MM.1S (cell line): ENCODE data around the gene TTPAL.

Experiments used
- DNase-seq: peaks from one replicate; pipeline ENCODE4 v3.0.0-alpha.2; 2015
- H2AFZ ChIP-seq: fragments of 300-600 bp; sonication (generic); 2 replicates; pipeline ENCODE4 v1.6.0; 2016; ENCODE audit warnings: antibody characterized with exemption, low read length
- H3F3A ChIP-seq: fragments of 300-600 bp; sonication (generic); 2 replicates; pipeline ENCODE4 v1.6.1; 2016; ENCODE audit warnings: mild to moderate bottlenecking, antibody characterized with exemption, low read length, moderate library complexity, mixed read lengths; ENCODE audit not compliant: insufficient read depth
- H3K27ac ChIP-seq: fragments of 300-600 bp; sonication (generic); 2 replicates; pipeline ENCODE4 v1.5.1; 2016; ENCODE audit warnings: mild to moderate bottlenecking, low read length
- H3K27me3 ChIP-seq: fragments of 300-600 bp; sonication (generic); replicated peaks from 2 replicates; pipeline ENCODE4 v1.6.0; 2016; ENCODE audit warnings: low read length; ENCODE audit not compliant: insufficient read depth
- H3K36me3 ChIP-seq: fragments of 300-600 bp; sonication (generic); replicated peaks from 2 replicates; pipeline ENCODE4 v1.6.1; 2016; ENCODE audit warnings: mild to moderate bottlenecking, low read length, mixed read lengths; ENCODE audit not compliant: insufficient read depth
- H3K4me1 ChIP-seq: fragments of 300-600 bp; sonication (generic); 2 replicates; pipeline ENCODE4 v1.6.1; 2016; ENCODE audit warnings: low read length, mixed read lengths
- H3K4me2 ChIP-seq: fragments of 300-600 bp; sonication (generic); 2 replicates; pipeline ENCODE4 v1.6.0; 2016; ENCODE audit warnings: low read depth, low read length
- H3K4me3 ChIP-seq: fragments of 300-600 bp; sonication (generic); 2 replicates; pipeline ENCODE4 v1.5.1; 2016; ENCODE audit warnings: low read length, mixed read lengths
- H3K79me2 ChIP-seq: fragments of 300-600 bp; sonication (generic); 2 replicates; pipeline ENCODE4 v1.6.1; 2016; ENCODE audit warnings: mixed run types, low read length, mixed read lengths
- H3K9ac ChIP-seq: fragments of 300-600 bp; sonication (generic); 2 replicates; pipeline ENCODE4 v1.6.1; 2016; ENCODE audit warnings: low read length, mixed read lengths
- H3K9me2 ChIP-seq: fragments of 300-600 bp; sonication (generic); replicated peaks from 2 replicates; pipeline ENCODE4 v1.6.1; 2016; ENCODE audit warnings: mild to moderate bottlenecking, low read length, mixed read lengths; ENCODE audit not compliant: insufficient read depth
- H3K9me3 ChIP-seq: fragments of 300-600 bp; sonication (generic); replicated peaks from 2 replicates; pipeline ENCODE4 v1.6.1; 2016; ENCODE audit warnings: mild to moderate bottlenecking, low read length, mixed read lengths; ENCODE audit not compliant: insufficient read depth
- H4K20me1 ChIP-seq: fragments of 300-600 bp; sonication (generic); 2 replicates; pipeline ENCODE4 v1.6.1; 2016; ENCODE audit warnings: mild to moderate bottlenecking, low read length, moderate library complexity, mixed read lengths; ENCODE audit not compliant: insufficient read depth
- EZH2 ChIP-seq: fragments of 300-600 bp; sonication (generic); optimal IDR thresholded peaks from 2 replicates; pipeline ENCODE3; 2017; ENCODE audit warnings: low read depth, mild to moderate bottlenecking, antibody characterized with exemption, low read length, mixed read lengths
- EZH2phosphoT487 ChIP-seq: fragments of 300-600 bp; sonication (generic); IDR thresholded peaks from 2 replicates; pipeline ENCODE4 v1.6.1; 2018; ENCODE audit warnings: antibody characterized with exemption, low read length
- TF ChIP-seq, protein P1 (sequence below): fragments of 300-600 bp; sonication (generic); IDR thresholded peaks from 2 replicates; pipeline ENCODE4 v1.5.1; 2016; ENCODE audit warnings: antibody characterized with exemption, low read length, mixed read lengths

Gene TTPAL

DNA sequence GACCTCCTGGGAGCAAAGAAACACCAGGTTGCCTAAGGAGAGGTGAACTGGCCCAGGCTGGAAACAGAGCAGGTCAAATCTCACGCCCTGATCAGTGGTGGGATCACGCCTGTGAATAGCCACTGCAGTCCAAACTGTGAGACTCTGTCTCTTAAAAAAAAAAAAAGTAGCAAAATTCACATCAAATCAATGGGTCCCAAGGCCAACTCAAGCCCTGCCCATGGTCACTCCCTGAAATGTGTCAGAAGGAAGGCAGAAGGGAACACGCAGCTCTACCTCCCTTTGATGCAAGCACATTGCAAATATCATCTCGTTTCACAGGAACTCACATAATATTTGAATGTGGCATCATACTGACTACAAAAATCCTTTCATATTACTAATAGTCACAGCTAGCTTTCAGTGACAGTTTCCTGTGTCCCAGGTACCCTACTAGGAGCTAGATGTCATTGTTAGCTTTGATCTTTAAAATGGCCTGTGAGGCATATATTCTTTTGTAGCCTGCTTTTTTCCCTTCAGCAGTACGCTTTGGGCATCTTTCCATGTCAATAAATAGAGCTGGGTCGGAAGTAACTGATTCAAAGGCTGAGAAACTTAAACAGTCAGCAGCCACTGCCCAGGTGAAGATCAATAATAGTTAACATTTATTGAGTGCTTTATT is 14.4 kb upstream of the TTPAL start:
- H3K4me1 ChIP-seq: no peaks in the 10 kb centered on the region
- no peaks in the 10 kb centered on the region for H3K9me2 ChIP-seq
- H3K27me3 ChIP-seq: no peaks in the 10 kb centered on the region
- TF ChIP-seq EZH2 (no peak), EZH2phosphoT487 (no peak)
- TF ChIP-seq, protein P1, sequence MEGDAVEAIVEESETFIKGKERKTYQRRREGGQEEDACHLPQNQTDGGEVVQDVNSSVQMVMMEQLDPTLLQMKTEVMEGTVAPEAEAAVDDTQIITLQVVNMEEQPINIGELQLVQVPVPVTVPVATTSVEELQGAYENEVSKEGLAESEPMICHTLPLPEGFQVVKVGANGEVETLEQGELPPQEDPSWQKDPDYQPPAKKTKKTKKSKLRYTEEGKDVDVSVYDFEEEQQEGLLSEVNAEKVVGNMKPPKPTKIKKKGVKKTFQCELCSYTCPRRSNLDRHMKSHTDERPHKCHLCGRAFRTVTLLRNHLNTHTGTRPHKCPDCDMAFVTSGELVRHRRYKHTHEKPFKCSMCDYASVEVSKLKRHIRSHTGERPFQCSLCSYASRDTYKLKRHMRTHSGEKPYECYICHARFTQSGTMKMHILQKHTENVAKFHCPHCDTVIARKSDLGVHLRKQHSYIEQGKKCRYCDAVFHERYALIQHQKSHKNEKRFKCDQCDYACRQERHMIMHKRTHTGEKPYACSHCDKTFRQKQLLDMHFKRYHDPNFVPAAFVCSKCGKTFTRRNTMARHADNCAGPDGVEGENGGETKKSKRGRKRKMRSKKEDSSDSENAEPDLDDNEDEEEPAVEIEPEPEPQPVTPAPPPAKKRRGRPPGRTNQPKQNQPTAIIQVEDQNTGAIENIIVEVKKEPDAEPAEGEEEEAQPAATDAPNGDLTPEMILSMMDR: no peak
- no peaks in the 10 kb centered on the region for H3K9me3 ChIP-seq
- no peaks in the 10 kb centered on the region for H3K36me3 ChIP-seq
- no peak overlapping the region for H3K27ac ChIP-seq
- H3F3A ChIP-seq: no peaks in the 10 kb centered on the region
- no peaks in the 10 kb centered on the region for H4K20me1 ChIP-seq
- no peaks in the 10 kb centered on the region for H3K79me2 ChIP-seq
- H3K9ac ChIP-seq: no peak overlapping the region
- H3K4me3 ChIP-seq: no peak overlapping the region
- no peak overlapping the region for H2AFZ ChIP-seq
- no peak for DNase-seq
- H3K4me2 ChIP-seq: no peak overlapping the region

DNA sequence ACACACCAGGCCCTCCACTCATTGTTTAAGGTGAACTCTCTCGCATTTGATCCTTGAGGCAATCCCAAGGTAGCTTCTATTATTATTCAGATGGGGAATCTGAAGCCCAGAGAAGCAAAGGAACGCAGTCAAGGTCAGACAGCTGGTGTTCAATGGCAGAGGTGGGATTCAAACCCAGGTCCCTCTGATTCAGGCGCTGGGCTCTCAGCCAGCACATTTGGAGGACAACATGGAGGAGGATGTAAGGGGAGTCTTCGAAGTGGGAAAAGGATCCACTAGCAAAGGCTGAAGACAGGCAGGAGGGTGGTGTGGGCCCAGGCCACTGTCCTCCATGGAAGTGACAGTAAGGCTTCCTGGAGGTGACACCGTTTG is 13.9 kb upstream of the TTPAL start:
- Histone ChIP-seq H3K4me1 (no peaks in the 10 kb centered on the region), H3K79me2 (no peaks in the 10 kb centered on the region), H3K4me2 (no peak overlapping the region), H3K4me3 (no peak overlapping the region), H4K20me1 (no peaks in the 10 kb centered on the region), H2AFZ (no peak overlapping the region), H3F3A (no peaks in the 10 kb centered on the region), H3K9me2 (no peaks in the 10 kb centered on the region), H3K9me3 (no peaks in the 10 kb centered on the region), H3K36me3 (no peaks in the 10 kb centered on the region), H3K9ac (no peak overlapping the region), H3K27ac (no peak overlapping the region), H3K27me3 (no peaks in the 10 kb centered on the region)
- TF ChIP-seq EZH2phosphoT487 (no peak), EZH2 (no peak)
- TF ChIP-seq, protein P1: no peak
- no peak for DNase-seq

GRCh38 chr20:44463466-44463865 is 12.2 kb upstream of the TTPAL start:
- H3K9ac ChIP-seq: no peak overlapping the region
- no peaks in the 10 kb centered on the region for H3K9me2 ChIP-seq
- H3F3A ChIP-seq: no peaks in the 10 kb centered on the region
- no peaks in the 10 kb centered on the region for H3K36me3 ChIP-seq
- no peak overlapping the region for H2AFZ ChIP-seq
- H3K27me3 ChIP-seq: no peaks in the 10 kb centered on the region
- H3K27ac ChIP-seq: no peak overlapping the region
- no peak overlapping the region for H3K4me2 ChIP-seq
- no peaks in the 10 kb centered on the region for H3K4me1 ChIP-seq
- no peak for DNase-seq
- TF ChIP-seq EZH2 (no peak), EZH2phosphoT487 (no peak)
- TF ChIP-seq, protein P1: no peak
- H3K9me3 ChIP-seq: no peaks in the 10 kb centered on the region
- H3K79me2 ChIP-seq: no peaks in the 10 kb centered on the region
- no peak overlapping the region for H3K4me3 ChIP-seq
- no peaks in the 10 kb centered on the region for H4K20me1 ChIP-seq
